ENCODE data around the gene ARHGAP18.

Gene ARHGAP18

DNA sequence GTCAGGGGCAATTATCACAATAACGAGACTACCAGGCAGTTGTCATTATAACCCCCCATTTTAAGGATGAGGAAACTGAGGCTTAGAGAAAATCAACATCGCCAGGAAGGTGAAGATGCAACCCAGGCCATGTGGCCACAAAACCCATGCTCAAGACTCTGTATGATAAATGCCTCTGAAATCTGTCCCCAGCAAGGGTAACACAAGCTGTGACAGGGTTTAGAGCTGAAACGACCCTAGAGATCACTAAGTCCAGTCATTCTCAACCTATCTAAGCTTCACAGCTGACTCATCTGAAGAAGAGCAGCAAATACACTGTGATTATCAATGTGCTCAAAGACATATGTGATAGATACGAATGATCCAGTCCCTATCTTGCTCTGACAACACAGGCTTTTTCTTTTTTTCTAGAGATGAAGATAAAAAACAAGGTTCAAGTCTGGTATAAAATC, 47.0 kb downstream of the ARHGAP18 start:
- no peak for DNase-seq

DNA sequence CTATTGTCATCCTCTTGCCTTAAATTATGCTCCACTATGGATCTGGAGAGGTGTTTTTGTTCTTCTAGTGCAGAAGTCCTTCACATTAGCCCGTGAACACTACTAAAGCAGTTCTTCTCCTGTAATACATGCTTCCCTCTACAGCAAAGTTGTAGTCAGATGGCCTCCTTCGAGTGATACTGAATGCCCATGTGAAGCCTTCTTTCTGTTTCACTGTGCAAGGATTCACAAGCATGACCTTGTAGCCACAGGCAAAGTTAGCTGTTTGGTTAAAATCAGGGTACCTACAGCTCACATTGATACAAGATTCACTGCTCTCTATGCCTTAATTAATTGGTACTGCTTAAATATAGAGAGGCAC, 47.6 kb downstream of the ARHGAP18 start:
- DNase-seq = no peak

- DNase-seq = peak; percentile 12
Observed at GRCh38 chr6:129661536-129662405, 48.2 kb downstream of the ARHGAP18 start.

DNA sequence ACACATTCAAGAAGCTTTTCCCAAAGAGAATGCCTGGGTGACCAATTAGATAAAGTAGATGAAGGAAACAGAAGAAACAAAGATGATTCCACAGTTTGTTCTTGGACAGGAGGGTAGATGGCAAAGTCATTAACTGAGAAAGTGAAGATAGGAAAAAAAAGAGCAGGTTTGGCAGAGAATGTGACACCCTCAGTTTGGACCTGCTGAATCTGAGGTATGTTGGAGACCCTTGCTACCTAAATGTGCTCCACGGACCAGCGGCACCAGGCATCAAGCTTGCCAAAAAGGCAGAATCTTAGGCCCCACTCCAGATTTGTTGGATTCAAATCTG, 49.7 kb downstream of the ARHGAP18 start:
- DNase-seq = no peak

DNA sequence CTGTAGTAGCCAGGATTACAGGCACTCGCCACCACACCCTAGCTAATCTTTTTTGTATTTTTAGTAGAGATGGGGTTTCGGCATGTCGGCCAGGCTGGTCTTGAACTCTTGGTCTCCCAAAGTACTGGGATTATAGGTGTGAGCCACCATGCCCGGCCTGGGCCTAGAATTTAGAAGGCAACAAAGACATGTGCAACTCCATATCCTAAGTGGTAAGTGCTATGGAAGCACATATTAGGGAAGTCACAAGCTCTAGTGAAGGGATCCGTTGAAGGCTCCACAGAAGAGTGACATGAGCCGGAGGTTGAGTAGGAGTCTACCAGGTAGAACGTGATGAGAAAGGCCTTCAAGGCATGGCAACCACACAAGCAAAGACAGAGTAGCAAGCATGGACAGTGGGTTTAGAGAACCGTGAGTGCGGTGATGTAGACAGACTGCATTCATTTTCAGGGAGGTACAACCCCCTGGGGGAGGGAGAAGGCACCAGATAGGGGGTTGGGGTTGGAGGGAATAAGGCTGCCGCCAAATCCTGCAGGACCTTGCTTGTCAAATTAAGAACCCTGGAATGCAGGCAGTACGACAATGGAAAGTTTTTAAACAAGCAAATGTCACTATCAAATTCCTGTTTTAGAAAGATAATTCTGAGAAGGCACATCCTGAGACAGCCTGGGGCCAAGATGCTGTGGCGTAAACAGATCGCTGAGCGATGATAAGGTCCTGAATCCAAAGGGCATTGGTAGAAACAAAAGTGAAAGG, 50.2 kb downstream of the ARHGAP18 start:
- DNase-seq = no peak

GRCh38 chr6:129659167-129659566, 50.8 kb downstream of the ARHGAP18 start:
- no peak for DNase-seq

- DNase-seq = no peak
Observed at GRCh38 chr6:129657483-129657882, 52.5 kb downstream of the ARHGAP18 start.

- DNase-seq = no peak
Observed at GRCh38 chr6:129655334-129655733, 54.6 kb downstream of the ARHGAP18 start.

GRCh38 chr6:129653746-129654145, 56.2 kb downstream of the ARHGAP18 start:
- DNase-seq = no peak

DNA sequence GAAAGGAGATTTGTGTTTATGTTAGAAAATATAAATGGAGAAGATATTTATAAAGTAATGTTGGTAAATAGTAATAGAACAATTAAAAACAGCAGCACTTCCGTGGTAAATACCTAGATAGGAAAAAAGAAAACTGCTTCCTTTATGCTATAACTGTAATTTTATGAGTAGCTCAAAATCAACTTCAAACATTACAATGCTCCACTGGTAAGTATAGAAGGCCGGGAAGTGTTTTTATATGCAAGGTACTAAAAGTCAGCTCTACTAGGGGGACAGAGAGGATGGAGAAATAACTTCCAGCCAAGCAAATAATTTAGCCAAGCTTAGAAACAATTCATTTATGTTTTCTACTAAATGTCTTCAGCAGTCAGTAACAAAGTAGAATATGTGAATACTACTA, 56.7 kb downstream of the ARHGAP18 start:
- DNase-seq = no peak

GRCh38 chr6:129651291-129651691, 58.7 kb downstream of the ARHGAP18 start:
- no peak for DNase-seq

- DNase-seq = no peak
Observed at GRCh38 chr6:129648819-129649491, 61.0 kb downstream of the ARHGAP18 start.

- no peak for DNase-seq
Observed at GRCh38 chr6:129647044-129647443, 62.9 kb downstream of the ARHGAP18 start.

DNA sequence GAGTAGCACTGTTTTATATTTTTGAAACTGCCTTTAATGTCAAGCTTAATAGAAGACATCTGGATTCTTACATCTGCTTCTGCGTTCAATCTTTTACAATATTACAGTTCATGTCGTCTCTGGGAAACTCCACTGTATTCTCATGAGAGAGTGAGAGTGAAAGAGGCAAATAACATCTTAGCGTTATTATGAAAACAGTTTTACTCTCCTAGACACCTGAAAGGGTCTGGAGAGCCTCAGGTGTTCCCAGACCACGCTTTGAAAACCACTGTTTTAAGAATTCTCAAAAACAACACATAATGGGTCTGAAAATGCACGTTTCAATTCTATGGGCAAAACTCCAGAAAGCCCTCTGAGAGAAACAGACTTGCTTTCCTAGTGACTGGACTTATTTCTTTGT, 63.3 kb downstream of the ARHGAP18 start:
- DNase-seq = no peak

- no peak for DNase-seq
Observed at GRCh38 chr6:129645830-129646579, 64.0 kb downstream of the ARHGAP18 start.

DNA sequence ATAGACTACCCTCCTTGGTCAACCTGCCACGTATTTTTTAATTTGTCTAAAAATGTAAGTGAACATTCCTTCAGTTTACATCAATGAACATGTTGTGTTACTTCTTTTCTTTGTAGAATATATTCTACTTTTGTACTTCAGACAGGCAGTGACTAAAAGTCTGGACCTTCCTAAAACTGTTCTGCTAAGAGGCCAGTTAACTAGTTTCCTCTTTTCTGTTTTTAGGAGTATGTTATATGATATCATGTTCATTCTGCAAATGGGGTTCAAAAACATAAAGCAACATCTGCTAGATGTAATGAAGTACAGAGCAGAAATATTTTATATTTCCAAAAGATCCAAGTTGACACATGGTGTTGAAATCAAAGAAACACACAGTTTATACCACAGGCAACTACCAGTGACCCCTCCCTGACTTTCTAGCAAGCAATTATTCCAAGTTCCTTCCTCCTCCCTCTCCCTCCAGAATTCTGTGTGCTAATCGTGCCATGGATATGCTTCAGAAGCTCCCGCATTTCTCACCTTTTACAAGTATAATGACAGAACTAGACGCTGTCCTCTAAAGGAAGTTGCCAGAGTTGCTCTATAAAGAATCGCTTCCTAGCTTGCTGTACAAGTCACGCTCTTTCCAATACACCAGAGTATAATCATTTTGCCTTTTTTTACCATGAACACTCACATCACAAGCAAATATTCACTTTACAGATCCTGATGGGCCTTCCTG, 64.7 kb downstream of the ARHGAP18 start:
- DNase-seq = no peak

DNA sequence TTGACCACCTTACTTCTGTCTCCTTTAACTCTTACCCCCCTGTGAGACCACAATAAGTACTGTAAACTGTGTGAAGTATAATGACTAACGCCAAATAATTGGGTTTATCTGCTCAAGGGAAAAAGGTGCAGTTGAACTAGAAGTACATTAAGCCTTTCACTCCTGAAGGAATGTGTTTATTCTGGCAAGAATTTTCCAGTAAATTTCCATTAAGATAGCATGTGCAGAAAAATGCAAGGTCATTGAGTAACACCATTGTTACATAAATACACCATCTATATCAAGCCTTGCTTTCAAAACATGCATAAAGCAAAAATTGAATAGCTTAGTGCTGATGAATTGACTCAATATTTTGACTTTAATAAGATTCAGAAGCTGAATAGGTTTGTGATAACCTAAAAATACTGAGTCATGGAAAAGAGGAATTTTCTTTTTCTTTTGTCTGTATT, 65.4 kb downstream of the ARHGAP18 start:
- DNase-seq = no peak

DNA sequence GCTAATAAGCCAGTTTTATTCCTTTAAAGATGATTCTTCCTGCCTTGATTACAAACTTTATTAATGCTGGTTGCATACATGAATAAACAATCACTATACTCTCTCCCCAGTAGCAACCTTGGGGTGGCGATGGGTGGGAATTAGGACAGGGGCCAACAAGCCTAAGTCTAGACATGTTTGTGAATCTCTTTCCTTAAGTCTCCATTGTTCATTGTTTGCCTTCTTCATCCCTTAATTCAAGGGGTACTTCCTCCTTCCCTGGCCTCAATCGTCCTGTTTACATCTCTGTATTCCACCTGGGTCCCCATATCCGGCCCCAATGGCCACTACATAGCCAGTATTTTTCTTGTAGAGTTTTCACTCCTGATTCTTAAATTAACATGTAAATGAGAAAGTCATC, 66.0 kb downstream of the ARHGAP18 start:
- DNase-seq = no peak

- no peak for DNase-seq
Observed at GRCh38 chr6:129643176-129643575, 66.8 kb downstream of the ARHGAP18 start.

- DNase-seq = no peak
Observed at GRCh38 chr6:129642322-129642721, 67.7 kb downstream of the ARHGAP18 start.

DNA sequence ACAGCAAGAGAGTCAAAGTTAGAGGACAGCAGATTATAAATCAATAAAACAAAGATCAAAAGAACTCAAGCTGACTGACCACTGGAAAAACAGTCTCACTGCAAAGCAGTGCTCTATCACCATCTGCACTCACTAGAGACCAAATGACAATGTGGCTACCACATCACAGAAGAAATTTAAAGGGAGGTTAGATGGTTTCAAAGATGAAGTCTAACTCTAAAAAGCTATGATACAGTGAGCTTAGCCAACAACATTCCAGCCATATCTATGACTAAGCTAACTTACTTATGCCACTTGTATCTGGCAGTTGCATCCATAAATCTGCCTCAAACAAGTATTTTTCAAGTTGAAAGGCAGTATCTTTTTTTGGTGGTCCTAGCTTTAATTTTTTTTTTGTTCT, 68.6 kb downstream of the ARHGAP18 start:
- no peak for DNase-seq

DNA sequence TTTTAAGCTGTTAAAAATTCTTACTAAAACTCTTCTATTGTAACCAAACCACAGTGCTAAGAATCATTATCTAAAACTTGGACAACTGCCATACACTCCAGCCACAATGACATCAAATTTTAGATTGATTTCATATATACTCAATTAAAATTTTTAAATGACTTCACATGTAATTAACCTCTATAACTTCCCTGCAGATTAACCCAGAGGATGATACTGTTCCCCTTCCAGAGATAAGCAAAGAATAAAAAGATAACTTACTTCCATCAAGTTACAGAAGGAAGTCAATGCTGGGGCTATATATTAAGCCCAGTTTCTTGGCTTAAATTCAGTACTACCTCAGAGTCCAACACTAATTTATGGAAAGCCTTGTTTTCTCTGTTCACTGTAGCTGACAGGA, 71.3 kb downstream of the ARHGAP18 start:
- DNase-seq = no peak
